GM23338 (cell line): ENCODE results near the gene NTRK1. TPM values are rescaled to one million over a fixed set of nuclear protein-coding genes. Genes with fewer than 3 reads are reported as not detected.

Experiments
- CREB1 ChIP-seq: fragments of 250-450 bp; sonication (Bioruptor Pico); IDR thresholded peaks from 2 replicates; pipeline ENCODE4 v1.5.0; 2020; ENCODE audit warnings: low read depth, mild to moderate bottlenecking, moderate library complexity
- EZH2phosphoT487 ChIP-seq: fragments of 200-600 bp; sonication (generic); IDR thresholded peaks from one replicate; pipeline ENCODE4 v1.8.1; 2018; ENCODE audit warnings: antibody characterized with exemption; ENCODE audit not compliant: unreplicated experiment
- JUNB ChIP-seq: IDR thresholded peaks from one replicate; pipeline ENCODE4 v1.6.1; 2016; ENCODE audit warnings: antibody characterized with exemption; ENCODE audit not compliant: unreplicated experiment
- NANOG ChIP-seq: IDR thresholded peaks from 2 replicates; pipeline ENCODE4 v1.6.1; 2016; ENCODE audit warnings: antibody characterized with exemption, borderline replicate concordance
- POLR2AphosphoS5 ChIP-seq: IDR thresholded peaks from 2 replicates; pipeline ENCODE4 v1.6.1; 2016; ENCODE audit warnings: antibody characterized with exemption, low read depth
- ZNF114 ChIP-seq: fragments of 250-450 bp; sonication (Bioruptor Pico); IDR thresholded peaks from 2 replicates; pipeline ENCODE4 v1.5.0; 2020; ENCODE audit warnings: mild to moderate bottlenecking, moderate library complexity
- ZNF331 ChIP-seq: fragments of 250-450 bp; sonication (Bioruptor Pico); IDR thresholded peaks from 2 replicates; pipeline ENCODE4 v1.5.0; 2020; ENCODE audit warnings: low read depth, mild to moderate bottlenecking, moderate library complexity
- polyA plus RNA-seq: library from polyadenylated mRNA; unstranded; fragments of >200 nt; fragmentation: Nextera tagmentation; extraction: Ambion mirVana; gene quantifications from 2 replicates; pipeline ENCODE4 v1.2.1, GENCODE V29; 2016
- total RNA-seq: library from RNA; depleted of rRNA; stranded (reverse); fragments of >200 nt; shearing (Covaris generic); gene quantifications from 2 replicates; pipeline ENCODE4 v1.2.3, GENCODE V29; 2014; rRNA removed
- TF ChIP-seq, protein P1 (sequence below): fragments of 250-450 bp; sonication (Bioruptor Pico); IDR thresholded peaks from 2 replicates; pipeline ENCODE4 v1.5.0; 2020; ENCODE audit warnings: mild to moderate bottlenecking, moderate library complexity
- TF ChIP-seq, protein P2 (sequence below): IDR thresholded peaks from one replicate; pipeline ENCODE4 v1.6.1; 2018; ENCODE audit warnings: antibody characterized with exemption; ENCODE audit not compliant: unreplicated experiment

Gene NTRK1
- total and polyA plus RNA-seq, 2 experiments from 2014 or later = 0.42 to 0.45 TPM

DNA sequence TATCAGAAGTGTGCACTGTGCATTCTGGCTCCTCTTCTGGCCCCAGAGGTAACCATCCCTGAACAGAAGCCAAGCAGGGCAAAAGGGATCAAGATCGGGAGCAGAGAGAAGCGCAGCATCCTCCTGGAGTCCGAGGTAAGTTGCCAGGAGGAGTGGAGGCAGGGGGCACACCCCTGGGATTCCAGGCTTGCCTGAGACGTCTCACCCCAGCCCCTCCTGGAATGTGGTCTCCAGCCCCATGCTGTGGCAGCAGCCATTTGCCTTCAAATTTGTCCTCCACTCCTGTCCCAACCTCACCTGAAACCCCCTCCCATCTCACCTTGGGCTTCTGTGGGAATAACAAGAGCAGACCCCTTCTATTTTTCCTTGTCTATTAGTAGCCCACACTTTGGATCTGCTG, 69.8 kb downstream of the NTRK1 start (continued):
- TF ChIP-seq, protein P1, sequence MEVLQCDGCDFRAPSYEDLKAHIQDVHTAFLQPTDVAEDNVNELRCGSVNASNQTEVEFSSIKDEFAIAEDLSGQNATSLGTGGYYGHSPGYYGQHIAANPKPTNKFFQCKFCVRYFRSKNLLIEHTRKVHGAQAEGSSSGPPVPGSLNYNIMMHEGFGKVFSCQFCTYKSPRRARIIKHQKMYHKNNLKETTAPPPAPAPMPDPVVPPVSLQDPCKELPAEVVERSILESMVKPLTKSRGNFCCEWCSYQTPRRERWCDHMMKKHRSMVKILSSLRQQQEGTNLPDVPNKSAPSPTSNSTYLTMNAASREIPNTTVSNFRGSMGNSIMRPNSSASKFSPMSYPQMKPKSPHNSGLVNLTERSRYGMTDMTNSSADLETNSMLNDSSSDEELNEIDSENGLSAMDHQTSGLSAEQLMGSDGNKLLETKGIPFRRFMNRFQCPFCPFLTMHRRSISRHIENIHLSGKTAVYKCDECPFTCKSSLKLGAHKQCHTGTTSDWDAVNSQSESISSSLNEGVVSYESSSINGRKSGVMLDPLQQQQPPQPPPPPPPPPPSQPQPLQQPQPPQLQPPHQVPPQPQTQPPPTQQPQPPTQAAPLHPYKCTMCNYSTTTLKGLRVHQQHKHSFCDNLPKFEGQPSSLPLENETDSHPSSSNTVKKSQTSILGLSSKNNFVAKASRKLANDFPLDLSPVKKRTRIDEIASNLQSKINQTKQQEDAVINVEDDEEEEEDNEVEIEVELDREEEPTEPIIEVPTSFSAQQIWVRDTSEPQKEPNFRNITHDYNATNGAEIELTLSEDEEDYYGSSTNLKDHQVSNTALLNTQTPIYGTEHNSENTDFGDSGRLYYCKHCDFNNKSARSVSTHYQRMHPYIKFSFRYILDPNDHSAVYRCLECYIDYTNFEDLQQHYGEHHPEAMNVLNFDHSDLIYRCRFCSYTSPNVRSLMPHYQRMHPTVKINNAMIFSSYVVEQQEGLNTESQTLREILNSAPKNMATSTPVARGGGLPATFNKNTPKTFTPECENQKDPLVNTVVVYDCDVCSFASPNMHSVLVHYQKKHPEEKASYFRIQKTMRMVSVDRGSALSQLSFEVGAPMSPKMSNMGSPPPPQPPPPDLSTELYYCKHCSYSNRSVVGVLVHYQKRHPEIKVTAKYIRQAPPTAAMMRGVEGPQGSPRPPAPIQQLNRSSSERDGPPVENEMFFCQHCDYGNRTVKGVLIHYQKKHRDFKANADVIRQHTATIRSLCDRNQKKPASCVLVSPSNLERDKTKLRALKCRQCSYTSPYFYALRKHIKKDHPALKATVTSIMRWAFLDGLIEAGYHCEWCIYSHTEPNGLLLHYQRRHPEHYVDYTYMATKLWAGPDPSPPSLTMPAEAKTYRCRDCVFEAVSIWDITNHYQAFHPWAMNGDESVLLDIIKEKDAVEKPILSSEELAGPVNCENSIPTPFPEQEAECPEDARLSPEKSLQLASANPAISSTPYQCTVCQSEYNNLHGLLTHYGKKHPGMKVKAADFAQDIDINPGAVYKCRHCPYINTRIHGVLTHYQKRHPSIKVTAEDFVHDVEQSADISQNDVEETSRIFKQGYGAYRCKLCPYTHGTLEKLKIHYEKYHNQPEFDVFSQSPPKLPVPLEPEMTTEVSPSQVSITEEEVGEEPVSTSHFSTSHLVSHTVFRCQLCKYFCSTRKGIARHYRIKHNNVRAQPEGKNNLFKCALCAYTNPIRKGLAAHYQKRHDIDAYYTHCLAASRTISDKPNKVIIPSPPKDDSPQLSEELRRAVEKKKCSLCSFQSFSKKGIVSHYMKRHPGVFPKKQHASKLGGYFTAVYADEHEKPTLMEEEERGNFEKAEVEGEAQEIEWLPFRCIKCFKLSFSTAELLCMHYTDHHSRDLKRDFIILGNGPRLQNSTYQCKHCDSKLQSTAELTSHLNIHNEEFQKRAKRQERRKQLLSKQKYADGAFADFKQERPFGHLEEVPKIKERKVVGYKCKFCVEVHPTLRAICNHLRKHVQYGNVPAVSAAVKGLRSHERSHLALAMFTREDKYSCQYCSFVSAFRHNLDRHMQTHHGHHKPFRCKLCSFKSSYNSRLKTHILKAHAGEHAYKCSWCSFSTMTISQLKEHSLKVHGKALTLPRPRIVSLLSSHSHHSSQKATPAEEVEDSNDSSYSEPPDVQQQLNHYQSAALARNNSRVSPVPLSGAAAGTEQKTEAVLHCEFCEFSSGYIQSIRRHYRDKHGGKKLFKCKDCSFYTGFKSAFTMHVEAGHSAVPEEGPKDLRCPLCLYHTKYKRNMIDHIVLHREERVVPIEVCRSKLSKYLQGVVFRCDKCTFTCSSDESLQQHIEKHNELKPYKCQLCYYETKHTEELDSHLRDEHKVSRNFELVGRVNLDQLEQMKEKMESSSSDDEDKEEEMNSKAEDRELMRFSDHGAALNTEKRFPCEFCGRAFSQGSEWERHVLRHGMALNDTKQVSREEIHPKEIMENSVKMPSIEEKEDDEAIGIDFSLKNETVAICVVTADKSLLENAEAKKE (CRISPR knock-in tag) = no peak
- TF ChIP-seq NANOG (no peak), EZH2phosphoT487 (no peak), POLR2AphosphoS5 (no peak), JUNB (no peak), ZNF114 (CRISPR knock-in tag) (no peak), ZNF331 (CRISPR knock-in tag) (no peak), CREB1 (CRISPR knock-in tag) (no peak)
- TF ChIP-seq, protein P2, sequence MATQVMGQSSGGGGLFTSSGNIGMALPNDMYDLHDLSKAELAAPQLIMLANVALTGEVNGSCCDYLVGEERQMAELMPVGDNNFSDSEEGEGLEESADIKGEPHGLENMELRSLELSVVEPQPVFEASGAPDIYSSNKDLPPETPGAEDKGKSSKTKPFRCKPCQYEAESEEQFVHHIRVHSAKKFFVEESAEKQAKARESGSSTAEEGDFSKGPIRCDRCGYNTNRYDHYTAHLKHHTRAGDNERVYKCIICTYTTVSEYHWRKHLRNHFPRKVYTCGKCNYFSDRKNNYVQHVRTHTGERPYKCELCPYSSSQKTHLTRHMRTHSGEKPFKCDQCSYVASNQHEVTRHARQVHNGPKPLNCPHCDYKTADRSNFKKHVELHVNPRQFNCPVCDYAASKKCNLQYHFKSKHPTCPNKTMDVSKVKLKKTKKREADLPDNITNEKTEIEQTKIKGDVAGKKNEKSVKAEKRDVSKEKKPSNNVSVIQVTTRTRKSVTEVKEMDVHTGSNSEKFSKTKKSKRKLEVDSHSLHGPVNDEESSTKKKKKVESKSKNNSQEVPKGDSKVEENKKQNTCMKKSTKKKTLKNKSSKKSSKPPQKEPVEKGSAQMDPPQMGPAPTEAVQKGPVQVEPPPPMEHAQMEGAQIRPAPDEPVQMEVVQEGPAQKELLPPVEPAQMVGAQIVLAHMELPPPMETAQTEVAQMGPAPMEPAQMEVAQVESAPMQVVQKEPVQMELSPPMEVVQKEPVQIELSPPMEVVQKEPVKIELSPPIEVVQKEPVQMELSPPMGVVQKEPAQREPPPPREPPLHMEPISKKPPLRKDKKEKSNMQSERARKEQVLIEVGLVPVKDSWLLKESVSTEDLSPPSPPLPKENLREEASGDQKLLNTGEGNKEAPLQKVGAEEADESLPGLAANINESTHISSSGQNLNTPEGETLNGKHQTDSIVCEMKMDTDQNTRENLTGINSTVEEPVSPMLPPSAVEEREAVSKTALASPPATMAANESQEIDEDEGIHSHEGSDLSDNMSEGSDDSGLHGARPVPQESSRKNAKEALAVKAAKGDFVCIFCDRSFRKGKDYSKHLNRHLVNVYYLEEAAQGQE = no peak

Other genes starting within 250 kb of the NTRK1 start
- gene HAPLN2, start 241.4 kb upstream of the NTRK1 start, total RNA-seq = not detected in 2 replicates
- gene HAPLN2, start 241.4 kb upstream of the NTRK1 start, polyA plus RNA-seq = 0.53 TPM in 1 of 2 replicates, not detected in the other
- gene BCAN, start 218.7 kb upstream of the NTRK1 start, total RNA-seq = 5.5 and 8.0 TPM in 2 replicates
- 2.3 and 3.6 TPM in 2 replicates for gene BCAN, start 218.7 kb upstream of the NTRK1 start, polyA plus RNA-seq
- gene NES, start 183.5 kb upstream of the NTRK1 start, total RNA-seq = 85.3 and 95.9 TPM in 2 replicates
- 25.0 and 27.5 TPM in 2 replicates for gene NES, start 183.5 kb upstream of the NTRK1 start, polyA plus RNA-seq
- gene CRABP2, start 155.3 kb upstream of the NTRK1 start, total RNA-seq = 35.1 and 45.9 TPM in 2 replicates
- 137 and 138 TPM in 2 replicates for gene CRABP2, start 155.3 kb upstream of the NTRK1 start, polyA plus RNA-seq
- gene METTL25B, start 132.4 kb upstream of the NTRK1 start, total RNA-seq = 12.9 and 18.3 TPM in 2 replicates
- gene METTL25B, start 132.4 kb upstream of the NTRK1 start, polyA plus RNA-seq = 18.1 and 21.1 TPM in 2 replicates
- 34.9 and 50.9 TPM in 2 replicates for gene ISG20L2, start 132.1 kb upstream of the NTRK1 start, total RNA-seq
- gene ISG20L2, start 132.1 kb upstream of the NTRK1 start, polyA plus RNA-seq = 22.2 and 23.1 TPM in 2 replicates
- gene MRPL24, start 119.8 kb upstream of the NTRK1 start, total RNA-seq = 18.8 and 23.8 TPM in 2 replicates
- gene MRPL24, start 119.8 kb upstream of the NTRK1 start, polyA plus RNA-seq = 45.7 and 52.4 TPM in 2 replicates
- 230 and 251 TPM in 2 replicates for gene HDGF, start 109.2 kb upstream of the NTRK1 start, total RNA-seq
- gene HDGF, start 109.2 kb upstream of the NTRK1 start, polyA plus RNA-seq = 106 and 126 TPM in 2 replicates
- 58.6 and 72.9 TPM in 2 replicates for gene PRCC, start 93.3 kb upstream of the NTRK1 start, total RNA-seq
- 65.3 and 66.2 TPM in 2 replicates for gene PRCC, start 93.3 kb upstream of the NTRK1 start, polyA plus RNA-seq
- 3.4 and 11.5 TPM in 2 replicates for gene SH2D2A, start 44.0 kb upstream of the NTRK1 start, total RNA-seq
- 4.6 and 5.5 TPM in 2 replicates for gene SH2D2A, start 44.0 kb upstream of the NTRK1 start, polyA plus RNA-seq
- gene INSRR, start 1.7 kb upstream of the NTRK1 start, total RNA-seq = not detected in 2 replicates
- gene INSRR, start 1.7 kb upstream of the NTRK1 start, polyA plus RNA-seq = not detected in 2 replicates
- gene PEAR1, start 32.9 kb downstream of the NTRK1 start, total RNA-seq = 0.28 and 0.47 TPM in 2 replicates
- gene PEAR1, start 32.9 kb downstream of the NTRK1 start, polyA plus RNA-seq = 0.10 and 0.47 TPM in 2 replicates
- not detected in 2 replicates for gene LRRC71, start 59.8 kb downstream of the NTRK1 start, total RNA-seq
- 0.24 and 0.31 TPM in 2 replicates for gene LRRC71, start 59.8 kb downstream of the NTRK1 start, polyA plus RNA-seq
- gene ARHGEF11, start 184.9 kb downstream of the NTRK1 start, total RNA-seq = 23.5 and 33.7 TPM in 2 replicates
- 11.1 and 12.3 TPM in 2 replicates for gene ARHGEF11, start 184.9 kb downstream of the NTRK1 start, polyA plus RNA-seq
- not detected in 2 replicates for gene ETV3L, start 238.9 kb downstream of the NTRK1 start, total RNA-seq
- not detected in 2 replicates for gene ETV3L, start 238.9 kb downstream of the NTRK1 start, polyA plus RNA-seq